GM15510 (cell line): Measurements from ENCODE around the gene SLC66A2.

Experiments
- POLR2A ChIP-seq: IDR thresholded peaks from 3 replicates; pipeline ENCODE4 v1.6.1; 2011; ENCODE audit warnings: borderline replicate concordance; ENCODE audit not compliant: insufficient read length; ENCODE audit errors: extremely low read depth

Gene SLC66A2

GRCh38 chr18:79937103-79937860 lies 14.2 kb downstream of the SLC66A2 start:
- no peak for TF ChIP-seq POLR2A

GRCh38 chr18:79936641-79937040 lies 14.8 kb downstream of the SLC66A2 start:
- no peak for TF ChIP-seq POLR2A

GRCh38 chr18:79935925-79936324 lies 15.5 kb downstream of the SLC66A2 start:
- TF ChIP-seq POLR2A, result no peak

- TF ChIP-seq POLR2A, result no peak
Measured at GRCh38 chr18:79935499-79935898, 16.0 kb downstream of the SLC66A2 start.

- no peak for TF ChIP-seq POLR2A
Measured at GRCh38 chr18:79935098-79935480, 16.4 kb downstream of the SLC66A2 start.

- no peak for TF ChIP-seq POLR2A
Measured at GRCh38 chr18:79934311-79935097, 16.9 kb downstream of the SLC66A2 start.

- TF ChIP-seq POLR2A, result no peak
Measured at GRCh38 chr18:79933765-79934164, 17.7 kb downstream of the SLC66A2 start.

- TF ChIP-seq POLR2A, result no peak
Measured at GRCh38 chr18:79932907-79933306, 18.5 kb downstream of the SLC66A2 start.

- no peak for TF ChIP-seq POLR2A
Measured at GRCh38 chr18:79931475-79931874, 20.0 kb downstream of the SLC66A2 start.

- no peak for TF ChIP-seq POLR2A
Measured at GRCh38 chr18:79930020-79930642, 21.3 kb downstream of the SLC66A2 start.

- TF ChIP-seq POLR2A, result no peak
Measured at GRCh38 chr18:79928563-79928960, 22.9 kb downstream of the SLC66A2 start.

GRCh38 chr18:79927607-79928562 lies 23.6 kb downstream of the SLC66A2 start:
- TF ChIP-seq POLR2A, result no peak

GRCh38 chr18:79926715-79927606 lies 24.5 kb downstream of the SLC66A2 start:
- no peak for TF ChIP-seq POLR2A
